Thoracic aorta (tissue), 2 donors: ENCODE results near the gene DLK2. TPM values are rescaled to one million over a fixed set of nuclear protein-coding genes. Genes with fewer than 3 reads are reported as not detected.
"Not testable (repeated sequence)": the region's sequence is repeated elsewhere in the genome, so short reads cannot be mapped to it uniquely, and the experiment has no call there.

Source experiments
- ATAC-seq: fragments of 150-250 bp; one replicate; pipeline ENCODE4 v1.8.0; 2017; ENCODE audit warnings: low read depth; ENCODE audit not compliant: insufficient number of reproducible peaks, low FRiP score
- DNase-seq: peaks from one replicate; pipeline ENCODE4 v3.0.0-alpha.2; 2020; ENCODE audit warnings: low spot score
- H3K27ac ChIP-seq, 2 donors: fragments of 200-600 bp; sonication (generic); 1 replicate in 1 of 2; 2 replicates in 1 of 2; pipeline ENCODE4 v1.5.1; 2016; ENCODE audit warnings: mild to moderate bottlenecking in 2 of 2, moderate library complexity in 2 of 2
- H3K27me3 ChIP-seq: fragments of 200-600 bp; sonication (generic); replicated peaks from 2 replicates; pipeline ENCODE4 v1.6.0; 2016; ENCODE audit warnings: mild to moderate bottlenecking; ENCODE audit not compliant: insufficient read depth
- H3K36me3 ChIP-seq: fragments of 200-600 bp; sonication (generic); one replicate; pipeline ENCODE4 v1.5.1; 2016
- H3K4me1 ChIP-seq, 2 donors: fragments of 200-600 bp; sonication (generic); 1 replicate in 1 of 2; 2 replicates in 1 of 2; pipeline versions ENCODE4 v1.5.1 to v1.6.0; 2016; ENCODE audit warnings: low read depth in 2 of 2, mild to moderate bottlenecking in 1 of 2; ENCODE audit not compliant: control insufficient read depth in 1 of 2
- H3K4me3 ChIP-seq: fragments of 200-600 bp; sonication (generic); 2 replicates; pipeline ENCODE4 v1.5.1; 2016; ENCODE audit warnings: mild to moderate bottlenecking
- H3K9me3 ChIP-seq: fragments of 200-600 bp; sonication (generic); 2 replicates; pipeline ENCODE4 v1.5.1; 2016
- CTCF ChIP-seq: fragments of 200-600 bp; sonication (generic); IDR thresholded peaks from one replicate; pipeline ENCODE4 v1.5.1; 2019; ENCODE audit warnings: antibody characterized with exemption
- total RNA-seq, 2 donors: library from RNA; depleted of rRNA; stranded (reverse); fragments of >200 nt; gene quantifications; one replicate each; pipeline versions ENCODE4 v1.1.0 to v1.2.3, GENCODE V29; 2016

DLK2 gene
- total RNA-seq, 2 donors from 2014 or later = not detected

- TF ChIP-seq CTCF = no peak
- no peak for DNase-seq
- H3K27me3 ChIP-seq = peaks cover 4% of the 10 kb centered on the region
Observed at GRCh38 chr6:43464337-43464736, 9.0 kb upstream of the DLK2 start.

GRCh38 chr6:43461936-43462335 lies 6.6 kb upstream of the DLK2 start:
- no peaks in the 10 kb centered on the region for H3K9me3 ChIP-seq
- DNase-seq = no peak
- no peaks in the 10 kb centered on the region for H3K36me3 ChIP-seq
- no peaks in the 10 kb centered on the region for H3K4me1 ChIP-seq
- no peak for TF ChIP-seq CTCF
- H3K27me3 ChIP-seq = peaks cover 8% of the 10 kb centered on the region
- H3K4me3 ChIP-seq = no peak overlapping the region
- H3K27ac ChIP-seq = no peak overlapping the region
- no peak for ATAC-seq

More at GRCh38 chr6:43464337-43464736, 9.0 kb upstream of the DLK2 start:
- H3K4me1 ChIP-seq = no peaks in the 10 kb centered on the region
- no peaks in the 10 kb centered on the region for H3K9me3 ChIP-seq
- H3K4me3 ChIP-seq = no peak overlapping the region
- no peak for ATAC-seq
- no peaks in the 10 kb centered on the region for H3K36me3 ChIP-seq
- no peak overlapping the region for H3K27ac ChIP-seq

DNA sequence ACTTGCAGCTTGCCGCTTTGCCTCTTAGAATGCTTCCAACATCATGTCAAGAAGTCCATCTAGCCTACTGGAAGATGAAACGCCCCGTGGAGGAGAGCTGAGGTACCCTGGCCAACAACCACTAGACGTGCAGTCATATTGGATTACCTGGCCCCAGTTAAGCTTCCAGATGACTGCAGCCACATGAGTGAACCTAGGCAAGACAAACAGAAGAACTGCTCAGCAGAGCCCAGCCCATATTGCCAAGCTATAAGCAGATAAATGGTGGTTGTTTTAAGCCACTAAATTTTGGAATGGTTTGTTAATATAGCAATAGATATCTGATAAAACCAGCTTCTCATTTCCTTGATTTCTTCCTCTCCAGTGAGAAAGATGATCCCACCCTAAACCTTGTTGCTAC lies 4.7 kb upstream of the DLK2 start:
- Histone ChIP-seq H3K36me3 (no peaks in the 10 kb centered on the region), H3K4me3 (no peak overlapping the region), H3K9me3 (no peaks in the 10 kb centered on the region), H3K27ac (no peak overlapping the region), H3K4me1 (peaks cover 0 to 7% of the 10 kb centered on the region in 2 donors), H3K27me3 (peaks cover 8% of the 10 kb centered on the region)
- no peak for ATAC-seq
- DNase-seq = no peak
- TF ChIP-seq CTCF = no peak

DNA sequence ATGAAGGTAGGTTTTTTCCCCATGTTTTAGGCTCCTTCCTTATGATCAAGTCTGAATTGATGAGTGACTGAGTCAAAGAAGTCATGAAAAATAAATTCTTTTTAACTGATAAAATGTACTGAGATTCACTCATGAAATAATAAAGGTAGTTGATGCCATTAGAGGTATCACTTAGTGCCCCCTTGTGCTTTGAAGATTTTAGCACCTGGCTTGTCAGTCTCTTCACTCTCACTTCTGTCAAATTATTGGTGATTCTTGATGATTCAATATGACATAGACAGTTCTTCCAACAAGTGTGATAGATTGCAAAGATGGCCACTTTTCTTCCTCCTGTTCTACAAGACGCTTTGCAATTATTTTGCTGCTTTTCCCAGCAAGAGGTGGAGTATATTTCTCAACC lies 4.2 kb upstream of the DLK2 start:
- DNase-seq (no peak), ATAC-seq (no peak)
- Histone ChIP-seq H3K4me3 (no peak overlapping the region), H3K36me3 (no peaks in the 10 kb centered on the region), H3K27me3 (peaks cover 8% of the 10 kb centered on the region), H3K9me3 (no peaks in the 10 kb centered on the region), H3K4me1 (peaks cover 0 to 12% of the 10 kb centered on the region in 2 donors), H3K27ac (no peak overlapping the region)
- TF ChIP-seq CTCF = no peak

DNA sequence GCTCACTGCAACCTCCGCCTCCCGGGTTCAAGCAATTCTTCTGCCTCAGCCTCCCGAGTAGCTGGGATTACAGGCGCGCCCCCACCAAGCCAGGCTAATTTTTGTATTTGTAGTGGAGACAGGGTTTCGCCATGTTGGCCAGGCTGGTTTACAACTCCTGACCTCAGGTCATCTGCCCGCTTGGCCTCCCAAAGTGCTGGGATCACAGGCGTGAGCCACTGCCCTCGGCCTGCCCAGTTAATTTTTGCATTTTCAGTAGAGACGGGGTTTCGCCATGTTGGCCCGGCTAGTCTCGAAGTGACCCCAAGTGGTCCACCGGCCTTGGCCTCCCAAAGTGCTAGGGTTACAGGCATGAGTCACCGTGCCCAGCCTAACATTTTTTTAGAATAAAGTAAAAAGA lies 2.8 kb upstream of the DLK2 start:
- H3K4me1 ChIP-seq = peaks cover 0 to 13% of the 10 kb centered on the region in 2 donors
- not testable (repeated sequence) for H3K27ac ChIP-seq, ATAC-seq, H3K9me3 ChIP-seq, H3K4me3 ChIP-seq, H3K27me3 ChIP-seq, H3K36me3 ChIP-seq, DNase-seq

GRCh38 chr6:43457643-43458042 lies 2.3 kb upstream of the DLK2 start:
- H3K9me3 ChIP-seq = no peaks in the 10 kb centered on the region
- DNase-seq (no peak), ATAC-seq (no peak)
- H3K4me1 ChIP-seq = peaks cover 0 to 13% of the 10 kb centered on the region in 2 donors
- peaks cover 8% of the 10 kb centered on the region for H3K27me3 ChIP-seq
- no peak overlapping the region for H3K27ac ChIP-seq
- TF ChIP-seq CTCF = no peak
- H3K4me3 ChIP-seq = no peak overlapping the region
- H3K36me3 ChIP-seq = no peaks in the 10 kb centered on the region
